HL-60 (cell line): ENCODE results near the gene FOXP1.

Source experiments
- DNase-seq, 2 experiments: peaks; one replicate each; pipeline ENCODE4 v3.0.0-alpha.2; 2010 to 2020; ENCODE audit warnings: low read depth in 1 of 2, low spot score in 1 of 2
- H3K27ac ChIP-seq: fragments of 250-450 bp; sonication (Bioruptor Pico); replicated peaks from 2 replicates; pipeline ENCODE4 v1.5.1; 2020; ENCODE audit warnings: mild to moderate bottlenecking, moderate library complexity
- H3K27me3 ChIP-seq: fragments of 250-450 bp; sonication (Bioruptor Pico); 2 replicates; pipeline ENCODE4 v1.5.1; 2021; ENCODE audit warnings: mild to moderate bottlenecking, moderate library complexity; ENCODE audit not compliant: insufficient read depth, poor library complexity, severe bottlenecking
- H3K4me3 ChIP-seq: replicated peaks from 2 replicates; pipeline ENCODE4 v1.5.1; 2011; ENCODE audit warnings: mild to moderate bottlenecking, control low read depth, low read length; ENCODE audit not compliant: insufficient read depth
- CTCF ChIP-seq: IDR thresholded peaks from one replicate; pipeline ENCODE4 v1.5.1; 2011; ENCODE audit warnings: low read length, control low read depth, inconsistent platforms; ENCODE audit not compliant: insufficient read depth
- GABPA ChIP-seq: IDR thresholded peaks from 2 replicates; pipeline ENCODE4 v1.6.1; 2012; ENCODE audit warnings: low read depth
- POLR2AphosphoS5 ChIP-seq: IDR thresholded peaks from 2 replicates; pipeline ENCODE4 v1.6.1; 2012; ENCODE audit warnings: low read depth
- REST ChIP-seq: IDR thresholded peaks from 2 replicates; pipeline ENCODE4 v1.6.1; 2012; ENCODE audit warnings: low read depth; ENCODE audit not compliant: insufficient replicate concordance
- SPI1 ChIP-seq: IDR thresholded peaks from 2 replicates; pipeline ENCODE4 v1.6.1; 2012; ENCODE audit warnings: low read depth, mild to moderate bottlenecking, borderline replicate concordance

Gene FOXP1

GRCh38 chr3:71585131-71585530 is 1.6 kb upstream of the FOXP1 start:
- Histone ChIP-seq H3K27ac (peak overlapping the region; percentile 89), H3K27me3 (no peaks in the 10 kb centered on the region), H3K4me3 (peak overlapping the region; percentile 75)
- TF ChIP-seq SPI1 (no peak), CTCF (no peak), REST (no peak), POLR2AphosphoS5 (no peak)
- DNase-seq: peak in 1 of 2 experiments; percentile 64

- Histone ChIP-seq H3K27me3 (no peaks in the 10 kb centered on the region), H3K4me3 (peak overlapping the region; percentile 75), H3K27ac (peak overlapping the region; percentile 89)
- TF ChIP-seq REST: no peak
- TF ChIP-seq CTCF: no peak
- peak; percentile 60 for TF ChIP-seq POLR2AphosphoS5
- no peak for TF ChIP-seq SPI1
- TF ChIP-seq GABPA: no peak
- DNase-seq: peak; percentile 28 to 63
Observed at GRCh38 chr3:71584394-71585011, 975 bp upstream of the FOXP1 start.

- TF ChIP-seq REST: no peak
- peak; percentile 9; the same call in 1 of the 2 replicates for TF ChIP-seq POLR2AphosphoS5
- Histone ChIP-seq H3K4me3 (peak overlapping the region; percentile 75), H3K27ac (peak overlapping the region; percentile 98), H3K27me3 (no peaks in the 10 kb centered on the region)
- DNase-seq: peak; percentile 38 to 84
Observed at GRCh38 chr3:71582612-71583565, 639 bp downstream of the FOXP1 start.
